Activated CD8-positive, alpha-beta memory T cell treated with anti-CD3 and anti-CD28 coated beads for 48 hours (primary cell): Measurements from ENCODE around the gene P4HA1.
"Not testable (repeated sequence)": the region's sequence is repeated elsewhere in the genome, so short reads cannot be mapped to it uniquely, and the experiment has no call there.

Source experiments
- DNase-seq, 3 experiments: peaks; one replicate each; pipeline ENCODE4 v3.0.0-alpha.2; 2020; ENCODE audit warnings: low read depth in 2 of 3, low spot score in 2 of 3

Gene P4HA1

GRCh38 chr10:73043766-73044377 lies 52.8 kb downstream of the P4HA1 start:
- DNase-seq: no peak

DNA sequence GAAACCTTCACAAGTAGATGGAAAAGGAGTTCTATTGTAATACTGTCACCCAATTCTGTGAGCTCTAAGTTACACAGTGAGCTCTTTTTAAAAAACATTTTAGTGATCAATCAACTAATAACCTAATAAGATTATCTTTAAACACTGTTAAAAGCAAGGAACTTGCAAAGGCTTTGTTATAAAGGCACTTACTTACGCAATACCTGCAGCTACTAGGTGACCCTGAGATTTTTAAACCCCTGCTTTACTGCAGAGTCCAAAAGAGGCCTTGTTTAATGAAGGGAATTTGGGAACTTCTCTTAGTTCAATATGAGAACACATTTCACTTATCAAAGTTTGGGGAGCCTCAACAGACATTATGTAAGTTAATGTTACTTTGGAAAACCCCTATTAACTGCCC lies 53.3 kb downstream of the P4HA1 start:
- DNase-seq: no peak

- DNase-seq: no peak
These were observed 54.5 kb downstream of the P4HA1 start for GRCh38 chr10:73042130-73042529.

GRCh38 chr10:73039635-73040034 lies 57.0 kb downstream of the P4HA1 start:
- no peak for DNase-seq

- not testable (repeated sequence) for DNase-seq
These were observed 60.4 kb downstream of the P4HA1 start for GRCh38 chr10:73036285-73036684.

- DNase-seq: no peak
These were observed 64.1 kb downstream of the P4HA1 start for GRCh38 chr10:73032536-73032935.

GRCh38 chr10:73026623-73027022 lies 70.0 kb downstream of the P4HA1 start:
- DNase-seq: not testable (repeated sequence)

- DNase-seq: not testable (repeated sequence)
These were observed 73.1 kb downstream of the P4HA1 start for GRCh38 chr10:73023455-73024070.

GRCh38 chr10:73022961-73023360 lies 73.7 kb downstream of the P4HA1 start:
- DNase-seq: not testable (repeated sequence)

DNA sequence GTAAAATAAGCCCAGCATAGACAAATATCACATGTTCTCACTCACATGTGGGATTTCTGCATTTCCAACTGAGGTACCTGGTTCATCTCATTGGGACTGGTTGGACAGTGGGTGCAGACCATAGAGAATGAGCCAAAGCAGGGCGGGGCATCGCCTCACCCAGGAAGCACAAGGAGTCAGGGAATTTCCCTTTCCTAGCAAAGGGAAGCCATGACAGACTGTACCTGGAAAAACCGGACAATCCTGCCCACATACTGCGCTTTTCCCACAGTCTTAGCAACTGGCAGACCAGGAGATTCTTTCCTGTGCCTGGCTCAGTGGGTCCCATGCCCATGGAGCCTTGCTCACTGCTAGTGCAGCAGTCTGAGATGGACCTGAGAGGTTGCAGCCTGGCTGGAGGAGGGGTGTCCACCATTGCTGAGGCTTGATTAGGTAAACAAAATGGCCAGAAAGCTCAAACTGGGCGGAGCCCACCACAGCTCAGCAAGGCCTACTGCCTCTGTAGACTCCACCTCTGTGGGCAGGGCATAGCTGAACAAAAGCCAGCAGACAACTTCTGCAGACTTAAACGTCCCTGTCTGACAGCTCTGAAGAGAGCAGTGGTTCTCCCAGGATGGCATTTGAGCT lies 75.0 kb downstream of the P4HA1 start:
- not testable (repeated sequence) for DNase-seq

DNA sequence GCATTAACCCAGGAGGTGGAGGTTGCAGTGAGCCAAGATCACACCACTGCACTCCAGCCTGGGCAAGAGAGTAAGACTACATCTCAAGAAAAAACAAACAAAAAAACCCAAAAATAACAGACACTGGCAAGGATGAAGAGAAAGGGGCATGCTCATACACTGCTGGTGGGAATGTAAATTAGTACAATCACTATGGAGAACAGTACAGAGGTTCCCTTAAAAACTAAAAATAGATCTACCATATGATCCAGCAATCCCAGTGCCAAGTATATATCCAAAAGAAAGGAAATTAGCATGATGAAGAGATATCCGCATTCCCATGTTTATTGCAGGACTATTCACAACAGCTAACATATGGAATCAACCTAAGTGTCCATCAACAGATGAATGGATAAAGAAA lies 75.6 kb downstream of the P4HA1 start:
- DNase-seq: no peak

DNA sequence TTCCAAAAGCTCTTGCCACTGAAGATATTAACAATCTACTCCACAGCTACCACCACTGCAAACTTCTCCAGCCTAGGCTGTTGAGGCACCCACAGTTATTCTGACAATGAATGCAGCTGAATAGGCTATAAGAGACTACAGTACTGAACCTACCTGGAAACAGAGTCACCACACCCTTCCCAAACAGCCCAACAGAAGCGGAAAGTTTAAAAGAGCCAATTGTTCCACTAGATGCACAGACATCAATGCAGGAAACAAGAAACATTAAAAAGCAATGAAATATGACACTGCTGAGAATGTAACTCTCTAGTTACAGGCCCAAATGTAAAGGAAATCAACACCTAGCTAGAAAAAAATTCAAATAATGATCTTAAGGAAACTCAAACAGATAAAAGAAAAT lies 77.6 kb downstream of the P4HA1 start:
- no peak for DNase-seq

- DNase-seq: no peak
These were observed 78.0 kb downstream of the P4HA1 start for GRCh38 chr10:73018632-73019031.

GRCh38 chr10:73017955-73018480 lies 78.6 kb downstream of the P4HA1 start:
- no peak for DNase-seq

DNA sequence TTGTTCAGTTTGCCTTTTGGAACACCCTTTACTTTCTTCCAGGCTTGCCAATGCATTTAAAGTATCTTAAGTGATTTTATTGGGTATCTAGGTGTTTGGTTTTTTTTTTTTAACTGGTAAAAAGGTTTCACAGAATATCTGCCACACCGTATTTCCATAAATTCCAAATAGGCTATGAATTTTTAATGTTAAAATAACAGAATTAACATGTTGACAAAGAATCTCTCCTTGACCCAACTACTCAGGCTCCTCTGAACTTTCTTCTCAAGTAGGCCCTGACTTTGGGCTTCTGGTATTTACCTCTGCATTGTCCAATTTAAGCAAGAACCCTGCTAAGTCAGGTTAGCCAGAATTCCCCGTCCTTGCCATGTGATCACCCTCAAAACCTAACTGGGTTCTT lies 80.9 kb downstream of the P4HA1 start:
- no peak for DNase-seq

- no peak for DNase-seq
These were observed 92.8 kb downstream of the P4HA1 start for GRCh38 chr10:73003822-73004221.

DNA sequence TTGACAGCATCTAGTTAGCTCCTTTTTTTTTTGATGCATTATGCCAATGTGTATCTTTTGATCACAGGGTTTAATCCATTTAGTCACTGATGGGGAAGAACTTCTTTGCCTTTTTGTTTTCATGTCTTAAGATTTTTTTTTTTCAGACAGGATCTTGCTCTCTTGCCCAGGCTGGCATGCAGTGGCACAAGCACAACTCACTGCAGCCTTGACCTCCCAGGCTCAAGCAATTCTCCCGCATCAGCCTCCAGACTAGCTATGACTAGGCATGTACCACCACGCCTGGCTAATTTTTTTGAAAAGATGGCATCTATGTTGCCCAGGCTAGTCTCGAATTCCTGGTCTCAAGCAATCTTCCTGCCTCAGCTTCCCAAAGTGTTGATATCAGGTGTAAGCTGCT lies 95.7 kb downstream of the P4HA1 start:
- no peak for DNase-seq

DNA sequence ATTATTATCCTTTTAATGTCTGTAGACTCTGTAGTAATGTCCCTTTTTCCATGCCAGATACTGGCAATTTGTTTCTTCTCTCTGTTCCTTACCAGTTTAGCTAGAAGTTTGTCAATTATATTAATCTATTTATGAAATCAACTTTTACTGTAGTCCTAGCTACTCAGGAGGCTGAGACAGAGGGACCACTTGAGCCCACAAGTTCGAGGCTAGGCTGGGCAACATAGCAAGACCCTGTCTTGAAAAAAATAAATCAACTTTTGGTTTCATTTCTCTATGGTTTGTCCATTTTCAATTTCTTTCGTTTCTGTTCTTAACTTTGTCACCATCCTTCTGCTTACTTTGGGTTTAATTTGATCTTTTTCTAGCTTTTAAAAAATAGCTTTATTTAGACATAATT lies 99.6 kb downstream of the P4HA1 start:
- DNase-seq: no peak

- DNase-seq: not testable (repeated sequence)
These were observed 101.2 kb downstream of the P4HA1 start for GRCh38 chr10:72995459-72995858.

- DNase-seq: not testable (repeated sequence)
These were observed 106.9 kb downstream of the P4HA1 start for GRCh38 chr10:72989771-72990170.

GRCh38 chr10:72984618-72985017 lies 112.0 kb downstream of the P4HA1 start:
- not testable (repeated sequence) for DNase-seq

DNA sequence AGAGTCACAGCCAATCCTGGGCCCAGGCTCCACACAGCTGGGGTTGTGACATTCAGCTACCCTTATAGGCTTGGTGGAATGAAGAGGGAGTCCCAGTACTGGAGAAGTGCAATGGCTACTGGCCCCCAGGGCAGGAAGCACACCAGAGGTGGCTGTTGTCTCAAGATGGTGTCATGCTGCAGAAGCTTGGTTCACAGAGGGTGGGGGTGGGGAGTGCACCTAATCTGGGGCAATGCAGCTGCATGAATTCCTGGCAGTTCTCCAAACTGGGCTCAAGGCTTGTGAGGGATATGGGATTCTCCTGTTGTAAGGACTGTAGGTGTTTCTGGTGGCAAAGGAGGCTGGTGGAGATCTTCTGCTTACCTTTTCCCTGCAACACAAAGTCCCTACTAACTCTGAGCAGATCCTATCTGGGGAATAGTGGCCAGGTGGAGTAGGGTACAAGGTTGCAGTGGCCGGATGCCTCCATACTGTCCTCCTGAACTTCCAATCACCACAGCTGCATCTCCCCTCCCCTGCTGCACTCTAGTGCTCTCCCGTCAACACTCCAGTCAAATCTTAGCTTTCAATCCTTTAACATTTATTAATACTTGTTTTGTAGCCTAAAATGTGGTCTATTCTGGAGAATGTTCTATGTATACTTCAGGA lies 114.7 kb downstream of the P4HA1 start:
- DNase-seq: no peak
